Fibroblast of lung (primary cell): Measurements from ENCODE around the gene CD247. TPM values are rescaled to one million over a fixed set of nuclear protein-coding genes. Genes with fewer than 3 reads are reported as not detected.

Experiments used
- DNase-seq, 2 donors: peaks; one replicate each; pipeline versions ENCODE4 v3.0.0 to v3.0.0-alpha.2; 2010; ENCODE audit warnings: low read depth in 2 of 2
- H2AFZ ChIP-seq: 2 replicates; pipeline ENCODE4 v1.5.1; 2012; ENCODE audit warnings: low read length, control low read depth, inconsistent platforms
- H3K27ac ChIP-seq: 2 replicates; pipeline ENCODE4 v1.5.1; 2011; ENCODE audit warnings: low read length, control low read depth; ENCODE audit not compliant: insufficient read depth
- H3K27me3 ChIP-seq: 2 replicates; pipeline ENCODE4 v1.5.1; 2011; ENCODE audit warnings: mild to moderate bottlenecking, low read length; ENCODE audit not compliant: control insufficient read depth, insufficient read depth
- H3K36me3 ChIP-seq: 2 replicates; pipeline ENCODE4 v1.5.1; 2011; ENCODE audit warnings: low read length; ENCODE audit not compliant: control insufficient read depth, insufficient read depth
- H3K4me1 ChIP-seq: 2 replicates; pipeline ENCODE4 v1.5.1; 2011; ENCODE audit warnings: low read length; ENCODE audit not compliant: control insufficient read depth, insufficient read depth; ENCODE audit errors: extremely low read depth
- H3K4me2 ChIP-seq: 2 replicates; pipeline ENCODE4 v1.5.1; 2011; ENCODE audit warnings: low read length, control low read depth; ENCODE audit not compliant: insufficient read depth; ENCODE audit errors: extremely low read depth
- H3K4me3 ChIP-seq, 4 experiments: fragments of 200-600 bp in 1 of 4; sonication (generic) in 1 of 4; replicated peaks in 1 of 4; 2 replicates each; pipeline ENCODE4 v1.5.1; 2011 to 2016; ENCODE audit warnings: low read length in 4 of 4, low read depth in 3 of 4, mild to moderate bottlenecking in 3 of 4, control low read depth in 2 of 4, inconsistent platforms in 1 of 4, mixed read lengths in 1 of 4; ENCODE audit not compliant: insufficient read depth in 1 of 4; ENCODE audit errors: control extremely low read depth in 1 of 4
- H3K79me2 ChIP-seq: 2 replicates; pipeline ENCODE4 v1.5.1; 2012; ENCODE audit warnings: mild to moderate bottlenecking, low read length, inconsistent platforms; ENCODE audit not compliant: control insufficient read depth, insufficient read depth
- H3K9ac ChIP-seq: 2 replicates; pipeline ENCODE4 v1.5.1; 2011; ENCODE audit warnings: mild to moderate bottlenecking, low read length, control low read depth; ENCODE audit not compliant: insufficient read depth
- H3K9me3 ChIP-seq: 2 replicates; pipeline ENCODE4 v1.5.1; 2012; ENCODE audit warnings: low read depth, low read length; ENCODE audit not compliant: control insufficient read depth, insufficient read depth
- H4K20me1 ChIP-seq: 2 replicates; pipeline ENCODE4 v1.5.1; 2011; ENCODE audit warnings: low read length; ENCODE audit not compliant: control insufficient read depth, insufficient read depth; ENCODE audit errors: extremely low read depth
- EZH2 ChIP-seq: IDR thresholded peaks from 2 replicates; pipeline ENCODE4 v1.5.1; 2012; ENCODE audit warnings: low read length, control low read depth, mild to moderate bottlenecking; ENCODE audit errors: missing control alignments
- polyA plus RNA-seq, 2 donors: library from polyadenylated mRNA; depleted of rRNA in 1 of 2; stranded (reverse) in 1 of 2; unstranded in 1 of 2; fragments of >200 nt; gene quantifications; 2 replicates each; pipeline ENCODE4 v1.2.1, GENCODE V29; 2011 to 2012; ENCODE audit warnings: missing spikeins in 1 of 2
- total RNA-seq: library from RNA; depleted of rRNA; stranded (reverse); fragments of >200 nt; gene quantifications from 2 replicates; pipeline ENCODE4 v1.2.1, GENCODE V29; 2014
- TF ChIP-seq, protein P1 (sequence below), 2 donors: IDR thresholded peaks in 1 of 2; conservative IDR thresholded peaks in 1 of 2; 1 replicate in 1 of 2; 2 replicates in 1 of 2; pipeline ENCODE4 v1.5.1; 2011 to 2012; ENCODE audit warnings: low read length in 2 of 2, control low read depth in 1 of 2, inconsistent platforms in 1 of 2, low read depth in 1 of 2, mild to moderate bottlenecking in 1 of 2

Gene CD247
- total and polyA plus RNA-seq, 2 donors (not counting 1 experiment from before 2014, with no cell fraction given): not detected

GRCh38 chr1:167409183-167409582, 109.1 kb downstream of the CD247 start:
- H3K9ac ChIP-seq: no peak overlapping the region
- no peak for TF ChIP-seq EZH2
- TF ChIP-seq, protein P1, sequence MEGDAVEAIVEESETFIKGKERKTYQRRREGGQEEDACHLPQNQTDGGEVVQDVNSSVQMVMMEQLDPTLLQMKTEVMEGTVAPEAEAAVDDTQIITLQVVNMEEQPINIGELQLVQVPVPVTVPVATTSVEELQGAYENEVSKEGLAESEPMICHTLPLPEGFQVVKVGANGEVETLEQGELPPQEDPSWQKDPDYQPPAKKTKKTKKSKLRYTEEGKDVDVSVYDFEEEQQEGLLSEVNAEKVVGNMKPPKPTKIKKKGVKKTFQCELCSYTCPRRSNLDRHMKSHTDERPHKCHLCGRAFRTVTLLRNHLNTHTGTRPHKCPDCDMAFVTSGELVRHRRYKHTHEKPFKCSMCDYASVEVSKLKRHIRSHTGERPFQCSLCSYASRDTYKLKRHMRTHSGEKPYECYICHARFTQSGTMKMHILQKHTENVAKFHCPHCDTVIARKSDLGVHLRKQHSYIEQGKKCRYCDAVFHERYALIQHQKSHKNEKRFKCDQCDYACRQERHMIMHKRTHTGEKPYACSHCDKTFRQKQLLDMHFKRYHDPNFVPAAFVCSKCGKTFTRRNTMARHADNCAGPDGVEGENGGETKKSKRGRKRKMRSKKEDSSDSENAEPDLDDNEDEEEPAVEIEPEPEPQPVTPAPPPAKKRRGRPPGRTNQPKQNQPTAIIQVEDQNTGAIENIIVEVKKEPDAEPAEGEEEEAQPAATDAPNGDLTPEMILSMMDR (conservative IDR thresholded peaks at IDR 0.05 in 1 of 2, IDR thresholded peaks at IDR 0.05 in 1 of 2; ENCODE audit: low read depth in 1 of 2, low read length in 2 of 2): no peak
- H3K36me3 ChIP-seq: peaks cover 2% of the 10 kb centered on the region
- no peaks in the 10 kb centered on the region for H3K79me2 ChIP-seq
- no peak overlapping the region for H3K27ac ChIP-seq
- no peaks in the 10 kb centered on the region for H3K9me3 ChIP-seq
- H3K27me3 ChIP-seq: no peaks in the 10 kb centered on the region
- no peak overlapping the region for H3K4me3 ChIP-seq
- H4K20me1 ChIP-seq: no peaks in the 10 kb centered on the region
- no peak overlapping the region for H2AFZ ChIP-seq
- no peaks in the 10 kb centered on the region for H3K4me1 ChIP-seq
- H3K4me2 ChIP-seq: no peak overlapping the region
- DNase-seq: no peak

GRCh38 chr1:167408355-167408754, 110.0 kb downstream of the CD247 start:
- Histone ChIP-seq H3K4me1 (no peaks in the 10 kb centered on the region), H4K20me1 (no peaks in the 10 kb centered on the region), H3K36me3 (peaks cover 2% of the 10 kb centered on the region), H3K79me2 (no peaks in the 10 kb centered on the region), H3K9ac (no peak overlapping the region), H3K27me3 (no peaks in the 10 kb centered on the region), H2AFZ (no peak overlapping the region), H3K4me3 (no peak overlapping the region), H3K4me2 (no peak overlapping the region), H3K27ac (no peak overlapping the region), H3K9me3 (no peaks in the 10 kb centered on the region)
- DNase-seq: no peak
- TF ChIP-seq, protein P1 (conservative IDR thresholded peaks at IDR 0.05 in 1 of 2, IDR thresholded peaks at IDR 0.05 in 1 of 2; ENCODE audit: low read depth in 1 of 2, low read length in 2 of 2): no peak
- no peak for TF ChIP-seq EZH2

DNA sequence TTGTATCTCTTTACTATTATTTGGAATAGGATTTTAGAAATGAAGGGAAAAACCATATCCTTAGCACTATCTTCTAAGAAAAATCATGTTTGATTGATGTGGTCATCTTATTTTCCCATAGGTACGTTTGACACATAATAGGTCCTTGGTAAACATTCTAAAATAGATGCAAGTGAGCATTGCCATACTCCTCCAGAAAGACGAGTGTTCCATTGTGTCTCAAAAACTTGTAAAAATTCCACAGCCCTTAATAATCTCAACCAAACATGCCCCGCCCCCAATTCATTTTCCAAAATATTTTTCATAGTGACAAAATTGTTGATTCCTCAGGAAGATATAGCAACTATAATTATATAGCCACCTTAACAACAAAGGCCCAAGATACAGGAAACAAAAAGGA, 113.4 kb downstream of the CD247 start:
- no peaks in the 10 kb centered on the region for H3K9me3 ChIP-seq
- DNase-seq: no peak
- TF ChIP-seq, protein P1 (conservative IDR thresholded peaks at IDR 0.05 in 1 of 2, IDR thresholded peaks at IDR 0.05 in 1 of 2; ENCODE audit: low read depth in 1 of 2, low read length in 2 of 2): no peak
- no peak for TF ChIP-seq EZH2
- H3K9ac ChIP-seq: no peak overlapping the region
- no peak overlapping the region for H2AFZ ChIP-seq
- H3K4me2 ChIP-seq: no peak overlapping the region
- H3K4me3 ChIP-seq: no peak overlapping the region
- H3K27ac ChIP-seq: no peak overlapping the region
- no peaks in the 10 kb centered on the region for H4K20me1 ChIP-seq
- no peaks in the 10 kb centered on the region for H3K79me2 ChIP-seq
- H3K4me1 ChIP-seq: no peaks in the 10 kb centered on the region
- no peaks in the 10 kb centered on the region for H3K27me3 ChIP-seq
- no peaks in the 10 kb centered on the region for H3K36me3 ChIP-seq
